Activated naive CD4-positive, alpha-beta T cell treated with anti-CD3 and anti-CD28 coated beads for 36 hours (primary cell): ENCODE data around the gene ACTL6A. TPM values are rescaled to one million over a fixed set of nuclear protein-coding genes. Genes with fewer than 3 reads are reported as not detected.

Source experiments
- CTCF ChIA-PET: fragments of 350-600 bp; sonication (Branson Sonifier 250); formaldehyde crosslinking; loops from one replicate; lab custom pipeline; 2021; ENCODE audit warnings: antibody characterized with exemption; lab: Charles Lee
- DNase-seq: peaks from one replicate; pipeline ENCODE4 v3.0.0-alpha.2; 2020
- H3K27ac Mint-ChIP-seq: one replicate; pipeline ENCODE4 v1.8.0; 2021; ENCODE audit warnings: mild to moderate bottlenecking, mixed read lengths
- H3K27me3 Mint-ChIP-seq: one replicate; pipeline ENCODE4 v1.8.0; 2021; ENCODE audit warnings: low read depth, mixed read lengths
- H3K36me3 Mint-ChIP-seq: one replicate; pipeline ENCODE4 v1.8.0; 2021; ENCODE audit warnings: low read depth, mixed read lengths
- H3K4me1 Mint-ChIP-seq: one replicate; pipeline ENCODE4 v1.8.0; 2021; ENCODE audit warnings: low read depth, mixed read lengths
- H3K4me3 Mint-ChIP-seq: one replicate; pipeline ENCODE4 v1.8.0; 2021; ENCODE audit warnings: mild to moderate bottlenecking, moderate library complexity, mixed read lengths
- H3K9me3 Mint-ChIP-seq: one replicate; pipeline ENCODE4 v1.8.0; 2021; ENCODE audit warnings: mixed read lengths
- intact Hi-C: fragments of 100-400 bp; cut with micrococcal nuclease; formaldehyde crosslinking; loops from one replicate; pipeline ENCODE4 v1.15.1; 2023
- total RNA-seq, 2 experiments: library from RNA; stranded (reverse); gene quantifications; one replicate each; pipeline ENCODE4 v1.2.3, GENCODE V29; 2021

The ACTL6A gene
- total RNA-seq, 2 experiments from 2014 or later, result 89.2 to 90.0 TPM

DNA sequence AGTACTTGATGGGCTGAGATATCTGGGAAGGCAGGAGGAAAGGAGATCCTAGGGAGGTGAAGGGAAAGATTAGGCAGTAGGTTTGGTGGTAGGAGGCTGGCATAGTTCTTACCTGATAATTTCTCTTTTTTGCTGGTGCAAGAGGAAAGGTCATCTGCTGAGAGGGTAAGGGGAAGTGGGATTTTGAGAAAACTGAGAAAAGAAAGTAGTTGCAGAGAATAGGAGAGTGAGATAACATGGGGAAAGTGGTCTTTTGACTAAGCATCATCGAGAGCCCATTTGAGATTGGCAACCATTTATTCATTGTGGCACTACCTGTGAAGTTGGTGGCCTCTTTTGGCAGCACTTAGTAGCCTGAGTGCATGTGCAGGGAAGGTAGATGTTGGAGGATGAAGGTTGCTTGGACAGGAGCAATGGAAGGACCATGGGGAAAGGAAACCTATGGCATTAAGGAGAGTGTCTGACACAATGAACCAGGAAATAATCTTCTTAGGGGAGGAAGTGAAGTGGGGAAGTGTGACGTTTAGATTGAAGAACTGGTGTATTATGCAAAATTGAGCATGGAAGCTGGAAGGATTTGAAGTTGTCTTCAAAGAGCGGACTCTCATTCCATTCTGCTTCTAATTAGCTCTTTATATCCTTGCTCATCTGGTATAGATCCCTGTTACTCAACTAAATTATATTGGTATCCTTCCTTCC is 68.2 kb downstream of the ACTL6A start:
- intact Hi-C loops, result no loop called here
- Mint-ChIP-seq H3K36me3 (peaks cover 2% of the 10 kb centered on the region), H3K27me3 (no peaks in the 10 kb centered on the region), H3K27ac (no peak overlapping the region), H3K4me3 (no peak overlapping the region), H3K9me3 (no peaks in the 10 kb centered on the region), H3K4me1 (no peaks in the 10 kb centered on the region)
- no peak for DNase-seq
- CTCF ChIA-PET, result no interaction called here

Other genes with a start within 250 kb of the ACTL6A start
- 10 to 100 TPM; 23.3 to 26.0 TPM for gene ZNF639, start 239.9 kb upstream of the ACTL6A start, total RNA-seq
- gene MFN1, start 215.2 kb upstream of the ACTL6A start, total RNA-seq, result 10 to 100 TPM; 23.0 to 23.1 TPM
- under 1 TPM; 0.26 to 0.74 TPM for gene GNB4, start 111.5 kb upstream of the ACTL6A start, total RNA-seq
- gene MRPL47, start 41.7 kb downstream of the ACTL6A start, total RNA-seq, result 10 to 100 TPM; 48.8 to 50.4 TPM
- gene NDUFB5, start 41.9 kb downstream of the ACTL6A start, total RNA-seq, result 100 to 1,000 TPM; 148 to 151 TPM
- gene USP13, start 90.1 kb downstream of the ACTL6A start, total RNA-seq, result 10 to 100 TPM; 12.0 to 12.1 TPM